Sigmoid colon (tissue), 4 donors: ENCODE results near the gene GPR26.

Experiments
- POLR2A ChIP-seq, 2 donors: fragments of 450-650 bp; IDR thresholded peaks; one replicate each; pipeline ENCODE4 v1.6.1; 2016; ENCODE audit warnings: antibody characterized with exemption in 2 of 2, mild to moderate bottlenecking in 2 of 2, moderate library complexity in 2 of 2
- POLR2AphosphoS5 ChIP-seq, 4 donors: sonication (generic); formaldehyde crosslinking; IDR thresholded peaks; one replicate each; pipeline ENCODE4 v1.6.1; 2017; ENCODE audit warnings: antibody characterized with exemption in 4 of 4
- TF ChIP-seq, protein P1 (sequence below), 4 experiments: fragments of 450-650 bp in 3 of 4; fragments of 200-600 bp in 1 of 4; IDR thresholded peaks; one replicate each; pipeline ENCODE4 v1.5.1; 2016 to 2019; ENCODE audit warnings: antibody characterized with exemption in 4 of 4, mild to moderate bottlenecking in 3 of 4, moderate library complexity in 2 of 4

DNA sequence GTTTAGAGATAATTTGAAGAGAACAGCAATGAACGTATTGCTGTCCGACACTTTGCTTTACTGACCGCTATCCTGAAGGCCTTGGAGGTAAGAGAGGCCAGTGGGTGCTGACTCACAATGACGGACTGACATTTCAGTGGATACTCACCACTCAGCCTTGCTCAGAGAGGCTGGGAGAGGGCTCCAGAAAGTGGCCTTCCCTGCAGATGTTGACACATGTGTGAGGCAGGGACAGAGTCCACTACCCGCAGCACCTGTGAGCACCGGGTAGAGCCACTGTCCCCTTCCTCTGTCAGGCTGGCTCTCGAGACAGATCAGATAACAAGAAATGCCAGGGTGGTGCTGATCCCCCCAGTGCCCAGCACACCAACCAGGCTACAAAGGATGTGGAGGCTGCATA lies 75.0 kb downstream of the GPR26 start:
- TF ChIP-seq, protein P1, sequence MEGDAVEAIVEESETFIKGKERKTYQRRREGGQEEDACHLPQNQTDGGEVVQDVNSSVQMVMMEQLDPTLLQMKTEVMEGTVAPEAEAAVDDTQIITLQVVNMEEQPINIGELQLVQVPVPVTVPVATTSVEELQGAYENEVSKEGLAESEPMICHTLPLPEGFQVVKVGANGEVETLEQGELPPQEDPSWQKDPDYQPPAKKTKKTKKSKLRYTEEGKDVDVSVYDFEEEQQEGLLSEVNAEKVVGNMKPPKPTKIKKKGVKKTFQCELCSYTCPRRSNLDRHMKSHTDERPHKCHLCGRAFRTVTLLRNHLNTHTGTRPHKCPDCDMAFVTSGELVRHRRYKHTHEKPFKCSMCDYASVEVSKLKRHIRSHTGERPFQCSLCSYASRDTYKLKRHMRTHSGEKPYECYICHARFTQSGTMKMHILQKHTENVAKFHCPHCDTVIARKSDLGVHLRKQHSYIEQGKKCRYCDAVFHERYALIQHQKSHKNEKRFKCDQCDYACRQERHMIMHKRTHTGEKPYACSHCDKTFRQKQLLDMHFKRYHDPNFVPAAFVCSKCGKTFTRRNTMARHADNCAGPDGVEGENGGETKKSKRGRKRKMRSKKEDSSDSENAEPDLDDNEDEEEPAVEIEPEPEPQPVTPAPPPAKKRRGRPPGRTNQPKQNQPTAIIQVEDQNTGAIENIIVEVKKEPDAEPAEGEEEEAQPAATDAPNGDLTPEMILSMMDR (IDR thresholded peaks at IDR 0.05): no peak
- TF ChIP-seq POLR2A (IDR thresholded peaks at IDR 0.05) (no peak), POLR2AphosphoS5 (IDR thresholded peaks at IDR 0.05) (no peak)
